Activated CD8-positive, alpha-beta T cell treated with anti-CD3 and anti-CD28 coated beads for 36 hours (primary cell): ENCODE measurements around the gene CD74. TPM values are rescaled to one million over a fixed set of nuclear protein-coding genes. Genes with fewer than 3 reads are reported as not detected.

Experiments used
- ATAC-seq: fragments of 200-7000 bp; cut with Tn5 transposase; one replicate; pipeline ENCODE4 v1.10.0; 2021; ENCODE audit warnings: mild to moderate bottlenecking, moderate library complexity
- CTCF ChIA-PET: fragments of 350-600 bp; sonication (Branson Sonifier 250); formaldehyde crosslinking; loops from one replicate; lab custom pipeline; 2021; ENCODE audit warnings: antibody characterized with exemption; lab: Charles Lee
- POLR2A ChIA-PET: fragments of 350-600 bp; sonication (Branson Sonifier 250); formaldehyde crosslinking; loops from one replicate; lab custom pipeline; 2021; ENCODE audit warnings: antibody characterized with exemption; lab: Charles Lee
- DNase-seq: peaks from one replicate; pipeline ENCODE4 v3.0.0-alpha.2; 2020
- H3K27ac Mint-ChIP-seq: one replicate; pipeline ENCODE4 v1.8.0; 2021; ENCODE audit warnings: mild to moderate bottlenecking, mixed read lengths
- H3K27me3 Mint-ChIP-seq: one replicate; pipeline ENCODE4 v1.8.0; 2021; ENCODE audit warnings: mixed read lengths
- H3K36me3 Mint-ChIP-seq: one replicate; pipeline ENCODE4 v1.8.0; 2021; ENCODE audit warnings: low read depth, mixed read lengths
- H3K4me1 Mint-ChIP-seq: one replicate; pipeline ENCODE4 v1.8.0; 2021; ENCODE audit warnings: low read depth, mixed read lengths
- H3K4me3 Mint-ChIP-seq: one replicate; pipeline ENCODE4 v1.8.0; 2021; ENCODE audit warnings: mild to moderate bottlenecking, moderate library complexity, mixed read lengths
- H3K9me3 Mint-ChIP-seq: one replicate; pipeline ENCODE4 v1.8.0; 2021; ENCODE audit warnings: mixed read lengths
- CTCF ChIP-seq: fragments of 200-600 bp; IDR thresholded peaks from one replicate; pipeline ENCODE4 v1.8.0; 2022; ENCODE audit warnings: antibody characterized with exemption, mild to moderate bottlenecking
- intact Hi-C: fragments of 100-400 bp; cut with micrococcal nuclease; formaldehyde crosslinking; loops from one replicate; pipeline ENCODE4 v1.10.0; 2022
- total RNA-seq, 2 experiments: library from RNA; stranded (reverse); gene quantifications; one replicate each; pipeline ENCODE4 v1.2.3, GENCODE V29; 2021

The CD74 gene
- total RNA-seq, 2 experiments from 2014 or later = 277 to 282 TPM

- TF ChIP-seq CTCF = no peak
- Mint-ChIP-seq H3K36me3 (peaks cover 44% of the 10 kb centered on the region), H3K27me3 (no peaks in the 10 kb centered on the region), H3K9me3 (no peaks in the 10 kb centered on the region), H3K4me3 (no peak overlapping the region), H3K27ac (no peak overlapping the region), H3K4me1 (no peaks in the 10 kb centered on the region)
- intact Hi-C loops = no loop called here
- ATAC-seq (no peak), DNase-seq (no peak)
- POLR2A ChIA-PET = interaction anchor here (1.0 to 1.7 kb wide), 3 partner anchors 15 to 32 kb away, joined by 3 to 5 read pairs (median 3); no protein-coding TSS in a partner anchor
- CTCF ChIA-PET = no interaction called here
Observed at GRCh38 chr5:150393096-150393645, 19.5 kb downstream of the CD74 start.

GRCh38 chr5:150392680-150393079 is 20.0 kb downstream of the CD74 start:
- H3K27ac Mint-ChIP-seq = no peak overlapping the region
- H3K4me3 Mint-ChIP-seq = no peak overlapping the region
- ATAC-seq = no peak
- intact Hi-C loops = no loop called here
- TF ChIP-seq CTCF = no peak
- ChIA-PET POLR2A (interaction anchor here (1.0 to 1.7 kb wide), 3 partner anchors 11 to 32 kb away, joined by 3 to 5 read pairs (median 4); no protein-coding TSS in a partner anchor), CTCF (no interaction called here)
- no peaks in the 10 kb centered on the region for H3K4me1 Mint-ChIP-seq
- no peaks in the 10 kb centered on the region for H3K9me3 Mint-ChIP-seq
- H3K27me3 Mint-ChIP-seq = no peaks in the 10 kb centered on the region
- peaks cover 45% of the 10 kb centered on the region for H3K36me3 Mint-ChIP-seq
- DNase-seq = no peak

GRCh38 chr5:150391986-150392385 is 20.7 kb downstream of the CD74 start:
- Mint-ChIP-seq H3K4me3 (no peak overlapping the region), H3K27me3 (no peaks in the 10 kb centered on the region), H3K27ac (no peak overlapping the region), H3K9me3 (no peaks in the 10 kb centered on the region), H3K4me1 (no peaks in the 10 kb centered on the region), H3K36me3 (peaks cover 43% of the 10 kb centered on the region)
- ChIA-PET CTCF (no interaction called here), POLR2A (interaction anchor here (0.6 to 1.0 kb wide), 3 partner anchors 11 to 270 kb away, joined by 3 to 4 read pairs (median 3); no protein-coding TSS in a partner anchor)
- ATAC-seq = no peak
- DNase-seq = no peak
- TF ChIP-seq CTCF = no peak
- intact Hi-C loops = no loop called here

GRCh38 chr5:150391064-150391834 is 21.5 kb downstream of the CD74 start:
- Mint-ChIP-seq H3K36me3 (peaks cover 43% of the 10 kb centered on the region), H3K4me3 (no peak overlapping the region), H3K27ac (no peak overlapping the region), H3K4me1 (no peaks in the 10 kb centered on the region), H3K27me3 (no peaks in the 10 kb centered on the region), H3K9me3 (no peaks in the 10 kb centered on the region)
- no peak for TF ChIP-seq CTCF
- DNase-seq (no peak), ATAC-seq (no peak)
- ChIA-PET CTCF (no interaction called here), POLR2A (interaction anchor here (0.6 to 1.8 kb wide), 5 partner anchors 9 to 271 kb away, joined by 3 to 8 read pairs (median 3); no protein-coding TSS in a partner anchor)
- intact Hi-C loops = no loop called here
